HG03196 (cell line): ENCODE data around the gene MN1.

Experiments
- ATAC-seq: cut with Tn5 transposase; IDR thresholded peaks from one replicate; pipeline ENCODE4 v1.9.1; 2021; ENCODE audit not compliant: unreplicated experiment

Gene MN1

GRCh38 chr22:27827604-27828587, 26.3 kb upstream of the MN1 start:
- no peak for ATAC-seq

- ATAC-seq, result no peak
These were observed 23.6 kb upstream of the MN1 start for GRCh38 chr22:27825174-27825573.

- no peak for ATAC-seq
These were observed 21.7 kb upstream of the MN1 start for GRCh38 chr22:27823221-27823620.

GRCh38 chr22:27820896-27821866, 19.6 kb upstream of the MN1 start:
- ATAC-seq, result no peak

- no peak for ATAC-seq
These were observed 15.0 kb upstream of the MN1 start for GRCh38 chr22:27816552-27816951.

GRCh38 chr22:27815826-27816530, 14.4 kb upstream of the MN1 start:
- ATAC-seq, result no peak

GRCh38 chr22:27814993-27815392, 13.4 kb upstream of the MN1 start:
- ATAC-seq, result no peak

GRCh38 chr22:27811778-27812177, 10.2 kb upstream of the MN1 start:
- no peak for ATAC-seq

GRCh38 chr22:27810609-27811151, 9.1 kb upstream of the MN1 start:
- ATAC-seq, result no peak

- ATAC-seq, result no peak
These were observed 8.4 kb upstream of the MN1 start for GRCh38 chr22:27809700-27810608.

- ATAC-seq, result no peak
These were observed 7.7 kb upstream of the MN1 start for GRCh38 chr22:27809226-27809603.

- no peak for ATAC-seq
These were observed 7.1 kb upstream of the MN1 start for GRCh38 chr22:27808451-27809225.

- ATAC-seq, result no peak
These were observed 4.3 kb upstream of the MN1 start for GRCh38 chr22:27805841-27806240.

- ATAC-seq, result no peak
These were observed 3.1 kb upstream of the MN1 start for GRCh38 chr22:27804470-27805297.

GRCh38 chr22:27803841-27804415, 2.4 kb upstream of the MN1 start:
- no peak for ATAC-seq

GRCh38 chr22:27802346-27803073, 954 bp upstream of the MN1 start:
- ATAC-seq, result no peak

GRCh38 chr22:27801202-27801615, 347 bp downstream of the MN1 start:
- ATAC-seq, result no peak
